Mammary epithelial cell (primary cell): Measurements from ENCODE around the gene RAVER1.

ENCODE experiments used
- EZH2 ChIP-seq: IDR thresholded peaks from 2 replicates; pipeline ENCODE4 v1.6.1; 2012; ENCODE audit warnings: low read length, inconsistent platforms, borderline replicate concordance
- TF ChIP-seq, protein P1 (sequence below), 2 donors: IDR thresholded peaks in 1 of 2; conservative IDR thresholded peaks in 1 of 2; 2 replicates each; pipeline ENCODE4 v1.5.1; 2011 to 2012; ENCODE audit warnings: inconsistent platforms in 2 of 2, low read length in 2 of 2, mild to moderate bottlenecking in 2 of 2, control low read depth in 1 of 2, low read depth in 1 of 2; ENCODE audit not compliant: insufficient read depth in 1 of 2; ENCODE audit errors: extremely low read depth in 1 of 2

DNA sequence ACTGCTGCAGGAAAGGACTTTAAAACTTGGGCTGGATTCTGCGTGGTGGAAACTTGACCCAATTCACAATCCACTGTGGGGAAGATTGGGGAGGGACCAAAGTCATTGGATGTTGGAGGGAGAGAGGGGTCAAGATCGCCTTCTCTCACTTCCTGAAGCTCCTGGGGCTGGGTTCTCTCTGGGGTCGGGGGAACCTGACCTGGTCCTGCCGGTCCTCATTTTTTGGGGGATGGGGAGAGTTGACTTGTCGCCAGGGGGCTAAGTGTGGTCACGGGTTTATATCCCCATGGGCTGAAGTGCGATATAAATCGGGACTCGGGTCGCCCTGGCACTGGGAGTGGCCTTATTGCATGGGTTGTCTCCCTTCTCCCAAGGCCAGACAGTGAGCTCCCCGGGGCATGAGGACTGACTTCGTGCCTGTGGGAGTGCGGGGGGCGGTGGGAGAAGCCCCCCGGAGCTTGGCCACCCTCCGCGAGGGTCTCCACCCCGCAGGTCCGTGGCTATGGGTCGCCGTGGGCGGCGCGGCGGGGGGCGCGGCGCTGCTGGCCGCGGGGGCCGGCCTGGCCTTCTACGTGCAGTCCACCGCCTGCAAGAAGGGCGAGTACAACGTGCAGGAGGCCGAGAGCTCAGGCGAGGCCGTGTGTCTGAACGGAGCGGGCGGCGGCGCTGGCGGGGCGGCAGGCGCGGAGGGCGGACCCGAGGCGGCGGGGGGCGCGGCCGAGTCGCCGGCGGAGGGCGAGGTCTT lies 37.3 kb downstream of the RAVER1 start:
- TF ChIP-seq, protein P1, sequence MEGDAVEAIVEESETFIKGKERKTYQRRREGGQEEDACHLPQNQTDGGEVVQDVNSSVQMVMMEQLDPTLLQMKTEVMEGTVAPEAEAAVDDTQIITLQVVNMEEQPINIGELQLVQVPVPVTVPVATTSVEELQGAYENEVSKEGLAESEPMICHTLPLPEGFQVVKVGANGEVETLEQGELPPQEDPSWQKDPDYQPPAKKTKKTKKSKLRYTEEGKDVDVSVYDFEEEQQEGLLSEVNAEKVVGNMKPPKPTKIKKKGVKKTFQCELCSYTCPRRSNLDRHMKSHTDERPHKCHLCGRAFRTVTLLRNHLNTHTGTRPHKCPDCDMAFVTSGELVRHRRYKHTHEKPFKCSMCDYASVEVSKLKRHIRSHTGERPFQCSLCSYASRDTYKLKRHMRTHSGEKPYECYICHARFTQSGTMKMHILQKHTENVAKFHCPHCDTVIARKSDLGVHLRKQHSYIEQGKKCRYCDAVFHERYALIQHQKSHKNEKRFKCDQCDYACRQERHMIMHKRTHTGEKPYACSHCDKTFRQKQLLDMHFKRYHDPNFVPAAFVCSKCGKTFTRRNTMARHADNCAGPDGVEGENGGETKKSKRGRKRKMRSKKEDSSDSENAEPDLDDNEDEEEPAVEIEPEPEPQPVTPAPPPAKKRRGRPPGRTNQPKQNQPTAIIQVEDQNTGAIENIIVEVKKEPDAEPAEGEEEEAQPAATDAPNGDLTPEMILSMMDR (conservative IDR thresholded peaks at IDR 0.05 in 1 of 2, IDR thresholded peaks at IDR 0.05 in 1 of 2; ENCODE audit: extremely low read depth in 1 of 2, insufficient read depth in 1 of 2, low read depth in 1 of 2, low read length in 2 of 2), result no peak
- TF ChIP-seq EZH2, result no peak
